Glomerular endothelial cell (primary cell): ENCODE measurements around the gene S100A3. TPM values are rescaled to one million over a fixed set of nuclear protein-coding genes. Genes with fewer than 3 reads are reported as not detected.

Experiments used
- DNase-seq: peaks from one replicate; pipeline ENCODE4 v3.0.0-alpha.2; 2011; ENCODE audit warnings: low read depth, low spot score; ENCODE audit errors: extremely low read depth
- total RNA-seq: library from RNA; depleted of rRNA; stranded (reverse); fragments of >200 nt; gene quantifications from 2 replicates; pipeline ENCODE4 v1.2.3, GENCODE V29; 2015

Gene S100A3
- total RNA-seq, 1 donor from 2014 or later, result 6.9 TPM

GRCh38 chr1:153515504-153516394 lies 33.3 kb downstream of the S100A3 start:
- DNase-seq, result no peak

DNA sequence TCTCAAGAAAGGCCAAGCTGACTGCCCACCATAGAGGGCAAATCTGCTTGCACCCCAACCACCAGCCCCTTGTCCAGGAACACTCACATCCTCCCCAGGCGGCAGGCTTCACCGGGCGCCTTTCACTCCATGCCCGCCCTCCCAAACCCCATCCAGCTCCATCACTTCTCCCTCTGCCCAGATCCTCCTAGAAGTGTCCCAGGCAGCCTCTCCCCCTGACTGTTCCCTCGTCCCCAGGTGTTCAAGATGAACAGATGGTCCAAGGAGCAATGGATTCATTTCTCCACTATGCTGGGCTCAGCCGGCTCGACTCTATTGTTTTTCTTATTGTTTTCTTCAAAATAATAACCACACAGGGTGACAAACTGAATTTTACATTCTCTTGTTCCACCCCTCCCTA lies 35.4 kb downstream of the S100A3 start:
- no peak for DNase-seq

DNA sequence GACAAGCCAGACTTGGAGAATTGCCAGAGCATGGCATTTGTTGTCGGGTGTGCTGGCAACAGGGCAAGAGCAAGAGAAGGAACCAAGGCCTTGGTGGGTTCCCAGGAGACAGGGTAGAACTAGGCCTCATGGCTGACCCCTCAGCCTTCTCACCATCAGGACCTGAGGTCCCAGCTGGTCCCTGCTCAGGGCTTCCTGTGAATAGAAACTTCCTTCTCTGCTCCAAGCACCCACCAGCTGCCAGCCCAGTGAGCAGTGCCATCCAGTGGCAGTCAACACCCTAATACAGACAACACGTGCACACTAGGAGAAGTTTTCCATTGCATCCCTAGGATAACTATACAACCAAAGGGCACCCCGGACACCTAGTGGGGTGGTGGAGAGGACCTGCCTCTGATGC lies 36.0 kb downstream of the S100A3 start:
- DNase-seq, result no peak

DNA sequence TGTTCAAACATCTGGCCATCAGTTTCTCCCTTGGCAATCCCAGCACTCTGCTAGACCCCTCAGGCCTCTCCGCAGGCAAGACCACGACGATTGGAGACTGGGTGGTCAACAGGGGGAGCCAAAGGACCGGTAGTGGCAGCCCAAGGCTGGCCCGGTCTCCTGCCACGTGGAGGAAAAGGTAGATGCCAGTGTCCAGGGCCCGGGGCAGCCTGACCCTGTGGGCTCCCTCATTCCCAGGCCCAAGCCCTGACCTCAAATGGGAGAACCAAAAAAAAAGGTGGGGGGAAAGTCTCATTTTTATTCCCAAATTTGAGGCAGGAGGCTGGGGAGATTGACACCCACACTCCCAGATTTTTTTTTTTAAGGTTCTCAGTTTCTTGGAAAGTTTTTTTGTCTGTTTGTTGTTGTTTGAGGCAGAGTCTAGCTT lies 38.1 kb downstream of the S100A3 start:
- DNase-seq, result no peak

- no peak for DNase-seq
Observed at GRCh38 chr1:153509729-153510354, 39.2 kb downstream of the S100A3 start.

- no peak for DNase-seq
Observed at GRCh38 chr1:153509036-153509435, 40.0 kb downstream of the S100A3 start.

GRCh38 chr1:153507926-153508583 lies 41.0 kb downstream of the S100A3 start:
- DNase-seq, result no peak

GRCh38 chr1:153506831-153507413 lies 42.1 kb downstream of the S100A3 start:
- no peak for DNase-seq

DNA sequence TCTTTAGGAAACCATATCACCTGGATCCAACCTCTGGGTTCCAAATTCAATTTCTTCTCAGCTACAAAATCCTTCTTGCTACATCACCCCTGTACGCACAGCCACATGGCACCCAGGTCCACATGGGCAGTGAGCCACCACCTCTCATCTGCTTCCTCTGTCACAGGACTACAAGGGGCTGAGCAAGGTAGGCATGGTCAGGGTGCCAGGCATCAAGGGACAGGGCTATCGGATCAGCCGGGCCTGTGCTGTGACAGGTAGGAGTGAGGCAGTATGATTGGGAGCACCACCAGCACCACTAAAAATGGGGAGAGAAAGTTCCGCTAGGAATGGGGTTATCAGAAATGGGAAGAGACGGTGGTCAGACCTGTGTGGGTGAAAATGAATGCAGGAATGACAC lies 42.7 kb downstream of the S100A3 start:
- DNase-seq, result no peak

DNA sequence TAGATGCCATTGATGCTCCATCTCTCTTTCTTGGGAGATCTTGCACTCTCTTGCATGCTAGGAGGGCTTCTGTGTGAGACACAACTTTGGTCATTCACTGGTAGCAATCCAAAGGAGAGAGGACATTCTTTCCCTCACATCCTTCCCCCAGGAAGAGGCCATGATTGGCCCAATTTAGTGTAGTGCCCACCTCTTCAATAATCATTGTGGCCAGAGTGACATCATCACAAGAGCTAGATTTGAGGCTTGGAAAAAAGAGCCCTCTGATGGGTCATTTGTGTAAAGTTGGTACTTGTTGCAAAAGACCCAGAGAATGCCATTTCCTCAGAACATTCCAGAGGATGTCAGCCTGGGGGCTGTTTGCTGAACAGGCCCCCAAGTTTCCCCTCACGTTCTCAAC lies 43.5 kb downstream of the S100A3 start:
- no peak for DNase-seq

DNA sequence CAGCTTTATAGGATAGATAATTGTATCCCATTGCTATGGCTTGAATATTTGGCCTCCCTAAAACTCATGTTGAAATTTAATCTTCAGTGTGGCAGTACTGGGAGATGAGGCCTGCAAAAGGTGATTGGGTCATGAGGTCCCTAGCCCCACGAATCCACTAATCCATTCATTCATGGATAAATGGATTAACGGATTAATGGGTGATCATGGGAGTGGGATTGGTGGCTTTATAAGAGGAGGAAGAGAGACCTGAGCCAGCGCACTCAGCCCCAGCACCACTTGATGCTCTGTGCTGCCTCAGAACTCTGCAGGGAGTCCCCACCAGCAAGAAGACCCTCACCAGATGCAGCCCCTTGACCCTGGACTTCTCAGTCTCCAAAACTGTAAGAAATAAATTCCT lies 45.3 kb downstream of the S100A3 start:
- DNase-seq, result no peak

DNA sequence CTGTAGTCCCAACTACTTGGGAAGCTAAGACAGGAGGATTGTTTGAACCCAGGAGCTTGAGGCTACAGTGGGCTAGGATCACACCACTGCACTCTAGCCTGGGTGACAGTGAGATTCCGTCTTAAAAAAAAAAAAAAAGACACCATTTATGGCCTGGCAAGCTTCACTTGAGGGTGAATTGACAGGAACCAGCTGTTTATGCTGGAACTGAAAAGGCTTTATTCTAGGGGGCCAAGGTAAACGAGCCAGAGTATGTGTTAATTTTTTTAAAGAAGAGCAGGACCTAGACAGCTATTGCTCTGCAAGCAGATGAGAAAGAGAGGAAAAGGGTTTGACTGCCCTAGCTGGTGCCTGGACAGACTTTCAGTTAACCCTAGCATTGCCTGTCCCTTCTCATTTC lies 50.3 kb downstream of the S100A3 start:
- no peak for DNase-seq

Other genes with a start within 250 kb of the S100A3 start
- not detected in 2 replicates for gene PGLYRP3, start 236.3 kb downstream of the S100A3 start, total RNA-seq
- not detected in 2 replicates for gene PGLYRP4, start 200.4 kb downstream of the S100A3 start, total RNA-seq
- gene S100A9, start 191.4 kb downstream of the S100A3 start, total RNA-seq, result not detected in 2 replicates
- not detected in 2 replicates for gene S100A12, start 173.6 kb downstream of the S100A3 start, total RNA-seq
- not detected in 2 replicates for gene S100A8, start 158.2 kb downstream of the S100A3 start, total RNA-seq
- not detected in 2 replicates for gene S100A7A, start 132.7 kb downstream of the S100A3 start, total RNA-seq
- not detected in 2 replicates for gene S100A7, start 88.6 kb downstream of the S100A3 start, total RNA-seq
- 581 and 1,075 TPM in 2 replicates for gene S100A6, start 13.3 kb downstream of the S100A3 start, total RNA-seq
- gene S100A5, start 8.3 kb downstream of the S100A3 start, total RNA-seq, result not detected in 2 replicates
- 7.1 and 17.2 TPM in 2 replicates for gene S100A4, start 3.5 kb downstream of the S100A3 start, total RNA-seq
- 3.9 and 9.4 TPM in 2 replicates for gene S100A2, start 16.6 kb upstream of the S100A3 start, total RNA-seq
- 582 and 906 TPM in 2 replicates for gene S100A16, start 63.9 kb upstream of the S100A3 start, total RNA-seq
- gene S100A14, start 67.1 kb upstream of the S100A3 start, total RNA-seq, result not detected in 2 replicates
- 104 and 206 TPM in 2 replicates for gene S100A13, start 78.2 kb upstream of the S100A3 start, total RNA-seq
- not detected in 2 replicates for gene S100A1, start 79.2 kb upstream of the S100A3 start, total RNA-seq
- gene CHTOP, start 84.8 kb upstream of the S100A3 start, total RNA-seq, result 28.3 and 43.9 TPM in 2 replicates
- gene SNAPIN, start 109.4 kb upstream of the S100A3 start, total RNA-seq, result 41.4 and 56.2 TPM in 2 replicates
- gene ILF2, start 121.7 kb upstream of the S100A3 start, total RNA-seq, result 179 and 241 TPM in 2 replicates
- gene NPR1, start 129.4 kb upstream of the S100A3 start, total RNA-seq, result 4.2 and 13.0 TPM in 2 replicates
- 40.3 and 48.9 TPM in 2 replicates for gene INTS3, start 178.8 kb upstream of the S100A3 start, total RNA-seq
- gene SLC27A3, start 226.1 kb upstream of the S100A3 start, total RNA-seq, result 13.4 and 15.7 TPM in 2 replicates